ENCODE data around the gene CAMSAP1.

CAMSAP1 gene

GRCh38 chr9:135794361-135794885, 112.9 kb downstream of the CAMSAP1 start:
- in situ Hi-C loops (cut with MboI; ENCODE audit: low sequenced_read_pairs) = no loop called here

GRCh38 chr9:135794057-135794335, 113.3 kb downstream of the CAMSAP1 start:
- in situ Hi-C loops (cut with MboI; ENCODE audit: low sequenced_read_pairs) = no loop called here

- in situ Hi-C loops (cut with MboI; ENCODE audit: low sequenced_read_pairs) = no loop called here
Measured at GRCh38 chr9:135793221-135794056, 113.9 kb downstream of the CAMSAP1 start.

GRCh38 chr9:135792268-135793128, 114.8 kb downstream of the CAMSAP1 start:
- in situ Hi-C loops (cut with MboI; ENCODE audit: low sequenced_read_pairs) = no loop called here

- in situ Hi-C loops (cut with MboI; ENCODE audit: low sequenced_read_pairs) = no loop called here
Measured at GRCh38 chr9:135791431-135792267, 115.7 kb downstream of the CAMSAP1 start.

GRCh38 chr9:135790850-135791249, 116.5 kb downstream of the CAMSAP1 start:
- in situ Hi-C loops (cut with MboI; ENCODE audit: low sequenced_read_pairs) = no loop called here

GRCh38 chr9:135790356-135790755, 117.0 kb downstream of the CAMSAP1 start:
- in situ Hi-C loops (cut with MboI; ENCODE audit: low sequenced_read_pairs) = no loop called here

GRCh38 chr9:135789838-135790291, 117.5 kb downstream of the CAMSAP1 start:
- in situ Hi-C loops (cut with MboI; ENCODE audit: low sequenced_read_pairs) = no loop called here

- in situ Hi-C loops (cut with MboI; ENCODE audit: low sequenced_read_pairs) = no loop called here
Measured at GRCh38 chr9:135788576-135789300, 118.6 kb downstream of the CAMSAP1 start.

GRCh38 chr9:135787776-135788575, 119.4 kb downstream of the CAMSAP1 start:
- in situ Hi-C loops (cut with MboI; ENCODE audit: low sequenced_read_pairs) = no loop called here

GRCh38 chr9:135787317-135787716, 120.0 kb downstream of the CAMSAP1 start:
- in situ Hi-C loops (cut with MboI; ENCODE audit: low sequenced_read_pairs) = no loop called here

GRCh38 chr9:135786146-135786690, 121.1 kb downstream of the CAMSAP1 start:
- in situ Hi-C loops (cut with MboI; ENCODE audit: low sequenced_read_pairs) = no loop called here

GRCh38 chr9:135785013-135785575, 122.3 kb downstream of the CAMSAP1 start:
- in situ Hi-C loops (cut with MboI; ENCODE audit: low sequenced_read_pairs) = no loop called here

- in situ Hi-C loops (cut with MboI; ENCODE audit: low sequenced_read_pairs) = no loop called here
Measured at GRCh38 chr9:135783540-135784245, 123.7 kb downstream of the CAMSAP1 start.

- in situ Hi-C loops (cut with MboI; ENCODE audit: low sequenced_read_pairs) = no loop called here
Measured at GRCh38 chr9:135782946-135783345, 124.4 kb downstream of the CAMSAP1 start.

- in situ Hi-C loops (cut with MboI; ENCODE audit: low sequenced_read_pairs) = no loop called here
Measured at GRCh38 chr9:135780626-135781025, 126.7 kb downstream of the CAMSAP1 start.

- in situ Hi-C loops (cut with MboI; ENCODE audit: low sequenced_read_pairs) = no loop called here
Measured at GRCh38 chr9:135780086-135780485, 127.3 kb downstream of the CAMSAP1 start.

- in situ Hi-C loops (cut with MboI; ENCODE audit: low sequenced_read_pairs) = no loop called here
Measured at GRCh38 chr9:135779571-135779970, 127.8 kb downstream of the CAMSAP1 start.

All from hTERT RPE-1 (cell line).